H1 (cell line): ENCODE data around the gene VASN. TPM values are rescaled to one million over a fixed set of nuclear protein-coding genes. Genes with fewer than 3 reads are reported as not detected.
A peak's percentile ranks its signal among the peaks of the same experiment; 100 is the strongest.

Experiments
- CTCF ChIA-PET: fragments of 300-600 bp; sonication (Branson Sonifier 250); formaldehyde crosslinking; loops from one replicate; lab custom pipeline; 2021; ENCODE audit not compliant: partially characterized antibody; lab: Charles Lee
- POLR2A ChIA-PET: fragments of 300-600 bp; sonication (Branson Sonifier 250); formaldehyde crosslinking; loops from one replicate; lab custom pipeline; 2021; ENCODE audit warnings: inconsistent platforms; ENCODE audit not compliant: partially characterized antibody; lab: Charles Lee
- DNase-seq, 2 experiments: peaks; one replicate each; pipeline versions ENCODE4 v3.0.0 to v3.0.0-alpha.2; 2010 to 2022; ENCODE audit warnings: low spot score in 2 of 2, low read depth in 1 of 2, mixed read lengths in 1 of 2
- FAIRE-seq: peaks from 2 replicates; lab custom pipeline; 2011; peaks lifted over from hg19 to GRCh38; lab: Jason Lieb, UNC
- H2AFZ ChIP-seq: 2 replicates; pipeline ENCODE4 v1.8.1; 2012; ENCODE audit warnings: low read length, inconsistent platforms
- H2AK5ac ChIP-seq: 2 replicates; pipeline ENCODE4 v1.6.1; 2013; ENCODE audit warnings: low read depth, low read length
- H2BK120ac ChIP-seq: replicated peaks from 2 replicates; pipeline ENCODE3; 2013; ENCODE audit warnings: low read depth, low read length, inconsistent platforms
- H2BK12ac ChIP-seq: 2 replicates; pipeline ENCODE4 v1.6.1; 2013; ENCODE audit warnings: low read depth, low read length
- H2BK15ac ChIP-seq: 2 replicates; pipeline ENCODE4 v1.6.1; 2013; ENCODE audit warnings: low read length
- H2BK20ac ChIP-seq: 2 replicates; pipeline ENCODE4 v1.6.1; 2013; ENCODE audit warnings: low read length
- H2BK5ac ChIP-seq: 2 replicates; pipeline ENCODE4 v1.6.1; 2013; ENCODE audit warnings: low read depth, low read length
- H3K14ac ChIP-seq: 2 replicates; pipeline ENCODE4 v1.6.1; 2013; ENCODE audit warnings: inconsistent platforms; ENCODE audit not compliant: insufficient read length
- H3K18ac ChIP-seq: 2 replicates; pipeline ENCODE4 v1.6.1; 2013; ENCODE audit warnings: low read length; ENCODE audit errors: extremely low read depth
- H3K23ac ChIP-seq: 2 replicates; pipeline ENCODE4 v1.6.1; 2013; ENCODE audit warnings: inconsistent platforms; ENCODE audit not compliant: insufficient read length
- H3K23me2 ChIP-seq: 2 replicates; pipeline ENCODE4 v1.6.1; 2013; ENCODE audit warnings: low read depth, low read length
- H3K27ac ChIP-seq: 2 replicates; pipeline ENCODE4 v1.6.1; 2011; ENCODE audit warnings: low read depth, low read length, inconsistent platforms
- H3K27me3 ChIP-seq, 4 experiments: replicated peaks in 1 of 4; 1 replicate in 1 of 4; 2 replicates in 3 of 4; pipeline versions ENCODE4 v1.6.1 to v1.8.1; 2011 to 2013; ENCODE audit warnings: low read length in 3 of 4, mild to moderate bottlenecking in 3 of 4, inconsistent platforms in 2 of 4, mixed read lengths in 2 of 4, moderate library complexity in 1 of 4; ENCODE audit not compliant: control insufficient read depth in 3 of 4, insufficient read depth in 3 of 4; ENCODE audit errors: extremely low read depth in 1 of 4
- H3K36me3 ChIP-seq, 4 experiments: 2 replicates each; pipeline versions ENCODE4 v1.6.1 to v1.8.1; 2011 to 2013; ENCODE audit warnings: mild to moderate bottlenecking in 4 of 4, low read length in 3 of 4, moderate library complexity in 2 of 4, control low read depth in 1 of 4, inconsistent platforms in 1 of 4; ENCODE audit not compliant: insufficient read depth in 4 of 4, control insufficient read depth in 2 of 4
- H3K4ac ChIP-seq: replicated peaks from 2 replicates; pipeline ENCODE3; 2013; ENCODE audit warnings: low read length, low read depth, mixed read lengths, inconsistent platforms; ENCODE audit not compliant: insufficient read length
- H3K4me1 ChIP-seq, 4 experiments: replicated peaks in 1 of 4; 1 replicate in 1 of 4; 2 replicates in 3 of 4; pipeline versions ENCODE4 v1.6.1 to v1.8.1; 2011 to 2013; ENCODE audit warnings: low read length in 3 of 4, inconsistent platforms in 2 of 4, mixed read lengths in 1 of 4; ENCODE audit not compliant: insufficient read depth in 4 of 4, control insufficient read depth in 3 of 4
- H3K4me2 ChIP-seq, 2 experiments: 2 replicates each; pipeline versions ENCODE4 v1.6.1 to v1.8.1; 2011 to 2013; ENCODE audit warnings: low read depth in 2 of 2, low read length in 2 of 2, control low read depth in 1 of 2, inconsistent platforms in 1 of 2, mild to moderate bottlenecking in 1 of 2; ENCODE audit not compliant: insufficient read depth in 1 of 2
- H3K4me3 ChIP-seq, 4 experiments: fragments of 200-600, 300-600 bp in 1 of 4; sonication (generic), shearing (Covaris generic), sonication (Bioruptor Twin) in 1 of 4; 2 replicates each; pipeline versions ENCODE4 v1.5.1 to v1.8.1; 2011 to 2016; ENCODE audit warnings: low read length in 4 of 4, low read depth in 3 of 4, control low read depth in 2 of 4, inconsistent platforms in 2 of 4, mild to moderate bottlenecking in 2 of 4, mixed read lengths in 1 of 4, moderate library complexity in 1 of 4; ENCODE audit not compliant: insufficient read depth in 2 of 4; ENCODE audit errors: extremely low read depth in 1 of 4
- H3K56ac ChIP-seq: replicated peaks from 2 replicates; pipeline ENCODE3; 2013; ENCODE audit warnings: low read depth, mild to moderate bottlenecking, mixed read lengths, low read length, inconsistent platforms; ENCODE audit not compliant: insufficient read length
- H3K79me1 ChIP-seq: 2 replicates; pipeline ENCODE4 v1.6.1; 2013; ENCODE audit warnings: low read depth, low read length, control low read depth
- H3K79me2 ChIP-seq, 2 experiments: 2 replicates each; pipeline versions ENCODE4 v1.6.1 to v1.8.1; 2012 to 2013; ENCODE audit warnings: low read length in 2 of 2, mild to moderate bottlenecking in 2 of 2, inconsistent platforms in 1 of 2; ENCODE audit not compliant: insufficient read depth in 2 of 2, control insufficient read depth in 1 of 2
- H3K9ac ChIP-seq, 4 experiments: replicated peaks in 1 of 4; 1 replicate in 1 of 4; 2 replicates in 3 of 4; pipeline versions ENCODE4 v1.6.1 to v1.8.1; 2011 to 2013; ENCODE audit warnings: low read depth in 3 of 4, low read length in 3 of 4, control low read depth in 2 of 4, mild to moderate bottlenecking in 2 of 4, moderate library complexity in 2 of 4, inconsistent platforms in 1 of 4; ENCODE audit errors: extremely low read depth in 1 of 4
- H3K9me3 ChIP-seq, 2 experiments: 2 replicates each; pipeline versions ENCODE4 v1.6.1 to v1.8.1; 2012 to 2013; ENCODE audit warnings: mild to moderate bottlenecking in 2 of 2, moderate library complexity in 2 of 2, control low read depth in 1 of 2, inconsistent platforms in 1 of 2, low read depth in 1 of 2, low read length in 1 of 2, mixed read lengths in 1 of 2; ENCODE audit not compliant: insufficient read depth in 2 of 2
- H4K20me1 ChIP-seq, 2 experiments: replicated peaks in 1 of 2; 2 replicates each; pipeline versions ENCODE3 to v1.8.1; 2011 to 2013; ENCODE audit warnings: inconsistent platforms in 2 of 2, low read length in 2 of 2, mild to moderate bottlenecking in 1 of 2; ENCODE audit not compliant: insufficient read depth in 2 of 2, control insufficient read depth in 1 of 2
- H4K5ac ChIP-seq: 2 replicates; pipeline ENCODE4 v1.6.1; 2013; ENCODE audit warnings: low read length, low read depth, mixed read lengths, inconsistent platforms; ENCODE audit not compliant: insufficient read length
- H4K8ac ChIP-seq: 2 replicates; pipeline ENCODE4 v1.8.0; 2013; ENCODE audit warnings: mild to moderate bottlenecking, moderate library complexity, low read length, inconsistent platforms; ENCODE audit not compliant: insufficient read depth; ENCODE audit errors: extremely low read depth
- H4K91ac ChIP-seq: replicated peaks from 2 replicates; pipeline ENCODE3; 2013; ENCODE audit warnings: low read length, mixed read lengths, inconsistent platforms; ENCODE audit not compliant: insufficient read length
- CBX5 ChIP-seq: fragments of 300-800, 300-1000 bp; sonication (generic); IDR thresholded peaks from 2 replicates; pipeline ENCODE4 v1.7.1; 2016; ENCODE audit warnings: antibody characterized with exemption, low read length, low read depth
- CHD2 ChIP-seq: IDR thresholded peaks from 2 replicates; pipeline ENCODE4 v1.6.1; 2012; ENCODE audit warnings: low read length, improper control_type of control experiment
- CTBP2 ChIP-seq: IDR thresholded peaks from 2 replicates; pipeline ENCODE4 v1.7.0; 2011; ENCODE audit warnings: borderline replicate concordance, mild to moderate bottlenecking, moderate library complexity, mixed read lengths, low read length; ENCODE audit not compliant: insufficient read depth, insufficient read length
- E2F6 ChIP-seq: IDR thresholded peaks from 2 replicates; pipeline ENCODE4 v1.6.1; 2012; ENCODE audit warnings: inconsistent platforms
- GABPA ChIP-seq: IDR thresholded peaks from 2 replicates; pipeline ENCODE4 v1.6.1; 2011; ENCODE audit warnings: mild to moderate bottlenecking, low read length, moderate library complexity, borderline replicate concordance; ENCODE audit not compliant: insufficient read depth
- POLR2AphosphoS5 ChIP-seq: IDR thresholded peaks from 2 replicates; pipeline ENCODE4 v1.6.1; 2011; ENCODE audit warnings: low read depth, low read length
- RBBP5 ChIP-seq: IDR thresholded peaks from 2 replicates; pipeline ENCODE4 v1.7.1; 2012; ENCODE audit warnings: low read depth, mild to moderate bottlenecking, inconsistent platforms, low read length, moderate library complexity, borderline replicate concordance
- RFX5 ChIP-seq: IDR thresholded peaks from 2 replicates; pipeline ENCODE4 v1.6.1; 2011; ENCODE audit warnings: low read depth, low read length, improper control_type of control experiment, borderline replicate concordance
- TAF7 ChIP-seq: optimal IDR thresholded peaks from 2 replicates; pipeline ENCODE3; 2011; ENCODE audit warnings: low read depth, mild to moderate bottlenecking, inconsistent platforms, low read length, moderate library complexity, borderline replicate concordance
- YY1 ChIP-seq: IDR thresholded peaks from 2 replicates; pipeline ENCODE4 v1.6.1; 2011; ENCODE audit warnings: low read depth, mild to moderate bottlenecking, low read length
- WGBS, 2 experiments: shearing (Covaris generic) in 1 of 2; methylation state at CpG; one replicate each; pipeline versions ENCODE4 v1.1.6 to v1.1.7; 2013 to 2015; ENCODE audit warnings: low lambda C conversion rate in 2 of 2, mixed read lengths in 2 of 2, inconsistent platforms in 1 of 2, low coverage in 1 of 2, missing lambda C conversion rate in 1 of 2; ENCODE audit not compliant: insufficient replicate concordance in 2 of 2, insufficient coverage in 1 of 2, insufficient read length in 1 of 2; ENCODE audit errors: extremely low coverage in 1 of 2, missing lambda C conversion rate in 1 of 2; 5-methylcytosine and 5-hydroxymethylcytosine counted together
- polyA plus RNA-seq, 7 experiments: library from polyadenylated mRNA; depleted of rRNA in 3 of 7; stranded (reverse) in 5 of 7; unstranded in 2 of 7; fragments of >200 nt in 5 of 7; fragments of 200-250 nt in 2 of 7; gene quantifications; 1 replicate in 5 of 7; 2 replicates in 1 of 7; 4 replicates in 1 of 7; pipeline versions ENCODE4 v1.2.1 to v1.2.3, GENCODE V29; 2011 to 2013; ENCODE audit warnings: missing spikeins in 2 of 7, mixed read lengths in 2 of 7
- total RNA-seq: library from RNA; stranded (reverse); fragmentation: NEBNext Ultra II Directional; extraction: Animal tissue kit (Norgen Biotek cat#: 25700); gene quantifications from 2 replicates; pipeline ENCODE4 v1.2.1, GENCODE V29; 2021

The VASN gene
- total and polyA plus RNA-seq, 2 of the 8 experiments (the other 6 are each of a cell fraction or from before 2014, with no cell fraction given), result 9.6 to 11.3 TPM

DNA sequence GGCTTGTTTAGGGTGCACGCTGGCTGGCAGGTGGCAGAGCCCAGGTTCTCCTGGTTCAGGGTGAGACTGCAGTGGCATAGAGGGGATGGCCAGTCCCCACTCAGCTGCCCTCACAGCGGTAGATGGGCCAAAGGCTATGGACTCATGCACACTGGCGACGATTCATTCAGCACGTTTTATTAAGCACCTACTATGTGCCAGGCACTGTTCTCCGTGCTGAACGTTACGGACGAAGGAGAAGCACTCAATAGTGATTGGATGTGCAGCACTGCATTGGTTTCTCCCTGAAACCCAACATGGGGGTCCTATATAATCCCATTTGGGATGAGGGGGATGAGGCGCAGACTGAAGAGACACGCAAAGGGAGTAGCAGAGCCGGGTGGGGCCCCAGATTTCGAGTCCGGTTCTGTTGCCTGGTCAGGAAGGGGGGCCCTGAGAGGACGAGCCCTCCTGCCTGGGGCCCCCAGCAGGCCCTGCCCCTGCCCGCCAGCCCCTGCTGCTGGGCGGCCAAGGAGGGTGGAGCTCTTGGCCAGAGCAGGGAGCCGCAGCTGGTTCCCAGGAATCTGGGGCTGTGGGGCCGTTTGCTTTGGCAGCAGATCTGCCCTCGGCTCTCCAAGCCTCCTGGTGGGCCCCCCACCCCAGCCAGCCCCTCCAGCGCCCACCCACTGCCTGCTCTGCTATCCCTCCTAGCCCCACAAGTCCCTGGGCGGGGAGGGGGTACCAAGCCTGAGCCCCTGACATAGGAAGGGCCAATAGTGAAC is 47.0 kb upstream of the VASN start:
- peak overlapping the region in 1 of 4 experiments; percentile 11; a peak in 1 of 8 replicates for H3K4me3 ChIP-seq
- H3K4me2 ChIP-seq, result peak overlapping the region; percentile 9 to 52; a peak in 1 of 4 replicates
- no peak for DNase-seq
- H3K18ac ChIP-seq, result peak overlapping the region; percentile 2; the same call in 1 of the 2 replicates
- no peak overlapping the region for H4K8ac ChIP-seq
- H3K14ac ChIP-seq, result no peak overlapping the region
- H3K4ac ChIP-seq, result no peak overlapping the region
- H2BK5ac ChIP-seq, result peak overlapping the region; percentile 69; the same call in 1 of the 2 replicates
- no peak overlapping the region for H4K91ac ChIP-seq
- H3K27me3 ChIP-seq, result no peaks in the 10 kb centered on the region
- 91% methylated on average over 18 of the region's 22 CpGs; no CpG with 5 or more reads in 1 of the 2 experiments for WGBS, 2 experiments
- peak; percentile 45 for FAIRE-seq
- no peak overlapping the region for H2BK20ac ChIP-seq
- H2AK5ac ChIP-seq, result peak overlapping the region; percentile 18; the same call in 1 of the 2 replicates
- H3K36me3 ChIP-seq, result no peaks in the 10 kb centered on the region
- peaks cover 0 to 55% of the 10 kb centered on the region in 2 experiments; a peak in 2 of 4 replicates for H3K79me2 ChIP-seq
- peak overlapping the region; percentile 61; the same call in 1 of the 2 replicates for H2BK15ac ChIP-seq
- peaks cover 3% of the 10 kb centered on the region; the same call in 1 of the 2 replicates for H3K23me2 ChIP-seq
- H2BK120ac ChIP-seq, result peak overlapping the region; percentile 67
- H3K9ac ChIP-seq, result 0 out of 7 replicates have a peak overlapping the region, but pooled peaks of 1 of the 4 experiments have one; percentile 29
- POLR2A ChIA-PET, result interaction anchor here (0.5 to 8.9 kb wide), 11 partner anchors 10 to 148 kb away, joined by 3 to 80 read pairs (median 5); partner anchors contain the start of gene TFAP4
- H3K4me1 ChIP-seq, result peaks cover 5 to 34% (median 28%) of the 10 kb centered on the region in 4 experiments
- peaks cover 12% of the 10 kb centered on the region for H3K79me1 ChIP-seq
- H3K56ac ChIP-seq, result no peak overlapping the region
- peak overlapping the region; percentile 10; the same call in 1 of the 2 replicates for H2BK12ac ChIP-seq
- H4K5ac ChIP-seq, result no peak overlapping the region
- no peaks in the 10 kb centered on the region for H3K9me3 ChIP-seq
- H2AFZ ChIP-seq, result no peak overlapping the region
- CTCF ChIA-PET, result interaction anchor here (0.6 to 11.0 kb wide), 23 partner anchors 10 to 79 kb away, joined by 3 to 132 read pairs (median 4); no protein-coding TSS in a partner anchor
- H3K23ac ChIP-seq, result no peak overlapping the region
- no peak overlapping the region for H3K27ac ChIP-seq
- peaks cover 9 to 22% of the 10 kb centered on the region in 2 experiments for H4K20me1 ChIP-seq
- TF ChIP-seq CTBP2, result no peak
- no peak for TF ChIP-seq RBBP5
- TF ChIP-seq TAF7, result no peak
- no peak for TF ChIP-seq CBX5
- TF ChIP-seq CHD2, result no peak
- no peak for TF ChIP-seq POLR2AphosphoS5
- no peak for TF ChIP-seq E2F6
- TF ChIP-seq YY1, result no peak
- no peak for TF ChIP-seq GABPA
- no peak for TF ChIP-seq RFX5
